Adrenal gland (tissue), 5 donors: ENCODE data around the gene PCK1.

ENCODE experiments used
- CTCF ChIP-seq, 6 experiments: fragments of 450-650 bp in 4 of 6; fragments of 200-600 bp in 2 of 6; sonication (generic) in 1 of 6; IDR thresholded peaks; 1 replicate in 5 of 6; 2 replicates in 1 of 6; pipeline versions ENCODE4 v1.5.1 to v1.8.0; 2016 to 2021; ENCODE audit warnings: antibody characterized with exemption in 6 of 6, mild to moderate bottlenecking in 2 of 6, moderate library complexity in 1 of 6
- POLR2A ChIP-seq, 2 donors: fragments of 450-650 bp; IDR thresholded peaks; one replicate each; pipeline ENCODE4 v1.6.1; 2017; ENCODE audit warnings: antibody characterized with exemption in 2 of 2, mild to moderate bottlenecking in 2 of 2, moderate library complexity in 1 of 2
- donor health status: DM: no; HTN: no; CAD: no.

GRCh38 chr20:57614490-57615444 is 53.9 kb downstream of the PCK1 start:
- TF ChIP-seq CTCF (IDR thresholded peaks at IDR 0.05) (no peak), POLR2A (IDR thresholded peaks at IDR 0.05) (no peak)
